Mesodermal cell (in vitro differentiated cells): Measurements from ENCODE around the gene GPC5.

Experiments
- H3K27ac ChIP-seq: 2 replicates; pipeline ENCODE4 v1.7.0; 2013; ENCODE audit warnings: mild to moderate bottlenecking, low read depth, low read length, moderate library complexity; ENCODE audit not compliant: severe bottlenecking
- H3K36me3 ChIP-seq: 2 replicates; pipeline ENCODE4 v1.7.1; 2013; ENCODE audit warnings: mild to moderate bottlenecking, low read length, moderate library complexity; ENCODE audit not compliant: control insufficient read depth, insufficient read depth
- H3K4me1 ChIP-seq: one replicate; pipeline ENCODE4 v1.7.1; 2013; ENCODE audit warnings: mild to moderate bottlenecking, low read length; ENCODE audit not compliant: insufficient read depth, control insufficient read depth, poor library complexity, severe bottlenecking
- H3K4me3 ChIP-seq: 2 replicates; pipeline ENCODE4 v1.7.0; 2013; ENCODE audit warnings: low read length, control low read depth, mild to moderate bottlenecking; ENCODE audit not compliant: insufficient read depth, poor library complexity, severe bottlenecking; ENCODE audit errors: extremely low read depth
- H3K9me3 ChIP-seq: 2 replicates; pipeline ENCODE4 v1.7.1; 2013; ENCODE audit warnings: mild to moderate bottlenecking, low read length, moderate library complexity; ENCODE audit not compliant: control insufficient read depth
- WGBS, 2 experiments: methylation state at CpG; one replicate each; pipeline ENCODE4 v1.1.5; 2013; ENCODE audit warnings: missing lambda C conversion rate in 2 of 2; ENCODE audit not compliant: insufficient coverage in 2 of 2; 5-methylcytosine and 5-hydroxymethylcytosine counted together

Gene GPC5

DNA sequence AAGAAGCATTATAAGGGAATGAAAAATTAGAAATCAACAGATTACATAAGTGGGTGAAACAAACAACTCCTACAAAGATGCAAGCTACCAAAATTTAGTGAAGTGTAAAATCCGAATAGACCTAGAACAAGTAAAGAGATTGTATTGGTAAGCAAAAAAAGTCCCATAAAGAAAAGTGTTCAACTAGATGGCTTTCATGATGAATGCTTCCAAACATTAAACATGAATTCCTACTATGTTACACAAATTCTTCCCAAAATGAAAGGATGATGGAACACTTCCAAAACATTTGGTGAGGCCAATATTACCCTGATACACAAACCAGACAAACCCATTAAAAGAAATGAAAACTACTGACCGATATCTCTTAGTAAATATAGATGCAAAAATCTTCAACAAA lies 139.0 kb downstream of the GPC5 start:
- Histone ChIP-seq H3K9me3 (no peaks in the 10 kb centered on the region), H3K36me3 (no peaks in the 10 kb centered on the region), H3K27ac (no peak overlapping the region), H3K4me1 (peaks cover 6% of the 10 kb centered on the region), H3K4me3 (no peak overlapping the region)
- no CpG with 5 or more reads among the region's 2 CpGs for WGBS, 2 experiments

DNA sequence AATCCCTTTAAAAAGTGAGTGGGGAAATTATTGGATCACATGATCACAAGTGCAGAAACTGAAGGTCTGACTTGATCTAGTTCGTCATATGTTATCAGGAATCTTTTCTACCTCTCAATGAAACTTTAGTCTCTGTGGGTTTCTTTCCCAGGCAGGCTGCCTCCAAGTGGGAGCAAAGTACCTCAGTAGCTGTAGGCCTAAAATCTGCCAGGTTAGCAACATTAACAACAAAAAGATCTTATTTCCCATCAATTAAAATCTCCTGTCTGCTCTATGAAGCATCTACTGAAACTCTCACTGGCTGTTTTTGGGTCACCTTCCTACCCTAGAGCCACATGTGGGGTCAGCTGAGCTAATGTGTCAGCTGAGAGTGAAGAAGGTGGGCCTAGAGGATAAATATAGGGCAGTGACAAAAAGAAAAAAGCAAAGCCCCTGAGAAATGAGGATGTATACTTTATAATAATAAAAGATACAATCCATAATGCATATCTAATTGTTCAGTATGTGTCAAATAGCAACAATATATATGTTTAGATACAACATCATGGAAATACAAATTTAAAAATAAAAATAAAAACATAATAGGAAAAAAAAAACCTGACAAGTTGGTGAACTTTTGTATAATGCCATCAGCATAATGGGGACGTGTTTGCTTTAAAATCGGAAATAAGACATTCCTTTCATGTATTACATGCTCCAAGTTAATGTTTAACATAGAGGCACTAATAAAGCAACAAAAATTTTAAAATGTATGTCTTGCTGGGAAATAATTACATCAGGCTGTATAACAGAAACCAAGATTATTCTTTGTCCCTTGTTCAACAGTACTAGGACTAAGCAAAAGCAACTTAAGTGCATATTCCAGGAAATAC lies 141.1 kb downstream of the GPC5 start:
- H3K27ac ChIP-seq = peak overlapping the region; percentile 63
- 90% methylated on average over 1 of the region's 3 CpGs; no CpG with 5 or more reads in 1 of the 2 experiments for WGBS, 2 experiments
- no peaks in the 10 kb centered on the region for H3K9me3 ChIP-seq
- no peak overlapping the region for H3K4me3 ChIP-seq
- H3K4me1 ChIP-seq = peaks cover 6% of the 10 kb centered on the region
- H3K36me3 ChIP-seq = no peaks in the 10 kb centered on the region

DNA sequence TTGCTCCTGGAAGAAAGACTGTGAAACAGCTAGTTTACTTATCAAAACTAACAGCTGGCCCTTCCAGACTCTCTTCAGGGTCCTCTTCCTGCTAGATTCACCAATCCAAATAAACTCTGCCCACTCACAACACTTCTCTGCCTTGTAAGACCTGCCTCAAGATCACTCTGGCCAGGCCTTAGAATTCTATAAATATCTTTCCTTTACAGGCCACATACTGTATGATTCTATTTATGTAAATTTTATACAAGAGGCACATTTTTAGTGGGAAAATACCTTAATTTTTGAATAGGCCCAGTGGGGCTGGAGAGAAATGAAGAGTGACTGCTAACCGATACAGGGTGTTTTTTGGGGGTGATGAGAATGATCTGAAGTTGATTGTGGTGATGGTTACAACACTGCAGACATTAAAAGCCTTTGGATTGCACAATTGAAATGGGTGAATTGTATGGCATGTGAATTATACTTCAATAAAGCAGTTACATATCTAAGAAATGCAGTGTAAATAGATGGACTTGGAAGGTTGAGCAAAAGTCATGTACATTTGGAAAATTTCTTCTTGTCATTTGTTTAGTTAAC lies 141.8 kb downstream of the GPC5 start:
- no peaks in the 10 kb centered on the region for H3K9me3 ChIP-seq
- H3K4me3 ChIP-seq = no peak overlapping the region
- WGBS, 2 experiments = 100% methylated on average over 1 of the region's 1 CpG
- H3K27ac ChIP-seq = peak overlapping the region; percentile 63
- no peaks in the 10 kb centered on the region for H3K36me3 ChIP-seq
- H3K4me1 ChIP-seq = peaks cover 6% of the 10 kb centered on the region

DNA sequence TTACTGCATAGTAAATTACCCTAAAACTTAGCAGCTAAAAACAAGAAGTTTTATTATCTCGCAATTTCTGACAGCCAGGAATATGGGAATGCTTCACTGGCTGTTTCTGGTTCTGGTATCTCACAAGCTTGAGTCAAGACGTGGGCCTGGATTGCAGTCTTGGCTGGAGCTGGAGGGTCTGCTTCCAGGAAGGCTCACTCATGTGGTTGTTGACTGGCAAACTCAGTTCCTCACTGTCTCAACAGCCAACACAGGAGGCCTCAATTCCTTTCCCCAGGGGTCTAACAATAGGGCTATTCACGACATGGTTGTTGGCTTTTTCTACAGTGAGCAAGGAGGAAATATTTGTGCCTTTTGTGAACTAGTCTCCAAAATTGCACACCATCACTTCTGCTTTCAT lies 146.3 kb downstream of the GPC5 start:
- Histone ChIP-seq H3K27ac (no peak overlapping the region), H3K4me1 (peaks cover 6% of the 10 kb centered on the region), H3K4me3 (no peak overlapping the region), H3K36me3 (no peaks in the 10 kb centered on the region), H3K9me3 (no peaks in the 10 kb centered on the region)
- WGBS, 2 experiments = 56% methylated on average over 2 of the region's 3 CpGs; no CpG with 5 or more reads in 1 of the 2 experiments

GRCh38 chr13:91546900-91547299 lies 148.5 kb downstream of the GPC5 start:
- Histone ChIP-seq H3K27ac (no peak overlapping the region), H3K36me3 (no peaks in the 10 kb centered on the region), H3K4me3 (no peak overlapping the region), H3K4me1 (no peaks in the 10 kb centered on the region), H3K9me3 (no peaks in the 10 kb centered on the region)
- WGBS, 2 experiments = 70 to 90% methylated on average over 1 to 2 of the region's 2 CpGs

DNA sequence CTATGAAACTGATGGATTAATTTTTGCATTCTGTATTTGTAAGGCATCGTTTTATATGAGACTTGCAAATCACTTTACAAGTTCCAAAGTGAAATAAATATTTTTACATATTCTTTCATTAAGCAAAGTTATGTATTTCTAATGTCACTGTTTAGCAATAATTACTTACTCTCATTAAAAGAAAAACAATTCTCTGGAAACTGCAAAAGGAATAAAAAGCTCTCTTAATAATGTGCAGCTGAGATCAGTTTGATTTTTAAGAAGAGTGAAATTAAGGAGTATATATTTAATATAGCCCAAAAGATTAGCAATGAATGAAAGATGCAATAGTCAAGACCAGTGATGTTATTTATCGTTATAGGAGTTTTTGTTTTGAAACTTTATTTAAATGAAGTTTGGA lies 155.2 kb downstream of the GPC5 start:
- no peaks in the 10 kb centered on the region for H3K9me3 ChIP-seq
- no peak overlapping the region for H3K27ac ChIP-seq
- no peaks in the 10 kb centered on the region for H3K36me3 ChIP-seq
- no peaks in the 10 kb centered on the region for H3K4me1 ChIP-seq
- no CpG with 5 or more reads among the region's 2 CpGs for WGBS, 2 experiments
- no peak overlapping the region for H3K4me3 ChIP-seq

DNA sequence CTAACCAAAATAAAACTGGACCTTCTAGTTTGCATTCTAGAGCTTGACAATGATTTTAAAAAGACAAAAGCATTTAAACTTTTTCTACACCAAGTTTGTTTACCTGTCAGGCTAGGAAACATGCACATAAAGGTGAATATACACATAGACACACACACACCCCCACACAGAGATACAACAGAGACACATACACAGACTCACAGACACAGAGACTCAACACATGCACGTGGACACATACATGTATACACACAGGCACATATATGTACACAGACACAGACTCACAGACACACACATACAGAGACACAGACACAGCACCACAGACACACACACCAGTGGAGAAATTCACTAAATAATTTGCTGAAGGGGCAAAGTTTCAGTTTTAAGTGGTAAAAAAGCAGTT lies 155.7 kb downstream of the GPC5 start:
- Histone ChIP-seq H3K4me3 (no peak overlapping the region), H3K4me1 (no peaks in the 10 kb centered on the region), H3K36me3 (no peaks in the 10 kb centered on the region), H3K9me3 (no peaks in the 10 kb centered on the region), H3K27ac (no peak overlapping the region)
- WGBS, 2 experiments = 80% methylated on average over 1 of the region's 1 CpG; no CpG with 5 or more reads in 1 of the 2 experiments

DNA sequence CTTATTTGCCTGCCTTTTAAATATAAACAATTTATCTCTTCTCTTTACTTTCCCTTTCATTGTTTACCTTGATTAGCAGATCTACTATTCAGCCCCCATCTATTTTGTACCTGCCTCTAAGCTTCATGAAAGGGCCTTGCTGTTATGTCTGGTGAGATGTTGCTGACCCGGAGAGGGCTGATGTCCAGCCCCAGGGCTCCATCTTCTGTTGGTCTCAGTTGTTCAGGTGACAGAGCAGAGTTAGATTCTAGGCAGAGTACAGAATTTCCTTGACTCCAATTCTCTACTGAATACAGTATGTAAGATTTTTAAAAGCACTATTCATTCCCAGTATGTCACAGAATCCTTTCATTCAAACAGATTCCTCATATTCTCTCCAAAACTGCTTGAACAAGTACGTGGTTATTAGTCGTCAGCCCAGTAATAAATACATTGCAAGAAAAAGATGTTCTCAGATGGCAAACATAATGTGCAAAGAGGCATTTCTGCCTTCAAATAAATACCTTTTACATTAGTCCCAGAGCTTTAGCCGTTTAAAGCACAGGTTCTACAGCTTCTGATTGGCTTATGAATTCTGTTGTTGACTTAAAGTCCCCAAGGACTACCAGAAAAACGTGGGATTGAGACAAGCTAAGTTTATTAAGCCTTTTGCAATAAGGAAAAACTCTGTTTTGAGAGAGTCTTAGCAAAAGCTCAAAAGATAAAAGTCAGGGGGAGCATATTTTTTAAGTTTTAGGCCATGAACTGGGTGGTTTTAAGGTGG lies 159.1 kb downstream of the GPC5 start:
- no peak overlapping the region for H3K4me3 ChIP-seq
- WGBS, 2 experiments = 75 to 97% methylated on average over 2 to 4 of the region's 5 CpGs
- no peaks in the 10 kb centered on the region for H3K36me3 ChIP-seq
- H3K4me1 ChIP-seq = no peaks in the 10 kb centered on the region
- H3K9me3 ChIP-seq = no peaks in the 10 kb centered on the region
- H3K27ac ChIP-seq = no peak overlapping the region

DNA sequence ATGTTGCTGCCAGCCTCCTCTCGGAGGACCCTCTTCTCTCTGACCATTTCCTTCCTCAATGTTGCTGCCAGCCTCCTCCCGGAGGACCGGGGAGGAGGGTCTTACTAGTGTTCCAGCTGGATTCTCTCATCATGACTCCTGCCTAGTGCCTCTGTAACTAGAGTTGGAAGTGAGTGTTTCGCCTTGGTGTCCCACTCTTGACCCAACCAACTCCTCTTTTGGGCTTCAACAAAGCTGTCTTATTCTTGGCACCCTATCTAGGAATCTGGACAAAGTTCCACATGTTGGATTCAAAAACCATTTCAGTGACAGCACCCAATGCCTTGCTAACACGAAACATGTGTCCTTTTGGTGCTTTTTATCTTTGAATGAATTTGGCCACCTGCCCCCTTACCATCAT lies 165.4 kb downstream of the GPC5 start:
- Histone ChIP-seq H3K4me3 (no peak overlapping the region), H3K27ac (no peak overlapping the region), H3K36me3 (no peaks in the 10 kb centered on the region), H3K4me1 (no peaks in the 10 kb centered on the region), H3K9me3 (no peaks in the 10 kb centered on the region)
- 89 to 90% methylated on average over 1 to 3 of the region's 5 CpGs for WGBS, 2 experiments

GRCh38 chr13:91564396-91564795 lies 166.0 kb downstream of the GPC5 start:
- no peaks in the 10 kb centered on the region for H3K9me3 ChIP-seq
- H3K36me3 ChIP-seq = no peaks in the 10 kb centered on the region
- no peaks in the 10 kb centered on the region for H3K4me1 ChIP-seq
- no peak overlapping the region for H3K4me3 ChIP-seq
- 75 to 90% methylated on average over 2 of the region's 4 CpGs for WGBS, 2 experiments
- no peak overlapping the region for H3K27ac ChIP-seq
